Panc1 (cell line): ENCODE results near the gene NEAT1. TPM values are rescaled to one million over a fixed set of nuclear protein-coding genes. Genes with fewer than 3 reads are reported as not detected.
A peak's percentile ranks its signal among the peaks of the same experiment; 100 is the strongest.

Source experiments
- ATAC-seq: fragments of 200-7000 bp; cut with Tn5 transposase; 2 replicates; pipeline ENCODE4 v1.9.1; 2020; ENCODE audit warnings: mild to moderate bottlenecking, moderate library complexity
- BruUV-seq: library from RNA; stranded (reverse); fragments of 400-500 nt; replicated peaks from 2 replicates; lab custom pipeline; 2021; lab: Mats Ljungman, UMichigan
- CTCF ChIA-PET: fragments of 300-600 bp; sonication (Branson Sonifier 250); formaldehyde crosslinking; loops from one replicate; lab custom pipeline; 2022; ENCODE audit warnings: antibody characterized with exemption; lab: Charles Lee
- POLR2A ChIA-PET: fragments of 300-600 bp; sonication (Branson Sonifier 250); formaldehyde crosslinking; loops from one replicate; lab custom pipeline; 2022; ENCODE audit warnings: antibody characterized with exemption; lab: Charles Lee
- DNase-seq: peaks from one replicate; pipeline ENCODE4 v3.0.0-alpha.2; 2010; ENCODE audit warnings: low read depth, low spot score
- H3K27ac ChIP-seq: 2 replicates; pipeline ENCODE4 v1.5.1; 2011; ENCODE audit warnings: mild to moderate bottlenecking, low read length, inconsistent platforms
- H3K27me3 ChIP-seq: fragments of 200-500 bp; sonication (Bioruptor generic); 2 replicates; pipeline ENCODE4 v1.6.0; 2014; ENCODE audit warnings: low read length, inconsistent platforms; ENCODE audit not compliant: control insufficient read depth, insufficient read depth
- H3K36me3 ChIP-seq: fragments of 200-500 bp; sonication (Bioruptor generic); 2 replicates; pipeline ENCODE4 v1.5.1; 2014; ENCODE audit warnings: inconsistent platforms, mild to moderate bottlenecking, low read length, moderate library complexity; ENCODE audit not compliant: control insufficient read depth, insufficient read depth
- H3K4me1 ChIP-seq: 2 replicates; pipeline ENCODE4 v1.5.1; 2011; ENCODE audit warnings: inconsistent platforms, mild to moderate bottlenecking, low read length, moderate library complexity; ENCODE audit not compliant: control insufficient read depth, insufficient read depth
- H3K4me3 ChIP-seq, 2 experiments: 2 replicates each; pipeline ENCODE4 v1.5.1; 2011 to 2012; ENCODE audit warnings: low read depth in 2 of 2, low read length in 2 of 2, mild to moderate bottlenecking in 2 of 2, inconsistent platforms in 1 of 2, moderate library complexity in 1 of 2
- H3K9me3 ChIP-seq: fragments of 200-500 bp; sonication (Bioruptor generic); 2 replicates; pipeline ENCODE4 v1.5.1; 2014; ENCODE audit warnings: low read depth, mild to moderate bottlenecking, inconsistent platforms, low read length, moderate library complexity; ENCODE audit not compliant: control insufficient read depth, insufficient read depth
- POLR2AphosphoS5 ChIP-seq: IDR thresholded peaks from 2 replicates; pipeline ENCODE4 v1.6.1; 2012; ENCODE audit warnings: mild to moderate bottlenecking, low read depth, low read length, moderate library complexity
- REST ChIP-seq, 2 experiments: IDR thresholded peaks; 2 replicates each; pipeline ENCODE4 v1.6.1; 2011 to 2012; ENCODE audit warnings: low read depth in 2 of 2, control low read depth in 1 of 2, low read length in 1 of 2, mild to moderate bottlenecking in 1 of 2, moderate library complexity in 1 of 2; ENCODE audit not compliant: insufficient read depth in 1 of 2
- SIN3A ChIP-seq: IDR thresholded peaks from 2 replicates; pipeline ENCODE4 v1.6.1; 2012; ENCODE audit warnings: low read depth, mild to moderate bottlenecking, low read length, moderate library complexity, borderline replicate concordance; ENCODE audit not compliant: insufficient read depth
- TCF7L2 ChIP-seq: IDR thresholded peaks from 2 replicates; pipeline ENCODE4 v1.6.1; 2011; ENCODE audit warnings: mild to moderate bottlenecking, low read depth, low read length, inconsistent platforms
- in situ Hi-C: cut with HindIII; loops from 2 replicates; pipeline ENCODE4 v1.10.0; 2016; ENCODE audit warnings: low sequenced_read_pairs, low pct_unique_long_range_greater_than_20kb
- intact Hi-C: fragments of 100-400 bp; cut with micrococcal nuclease; formaldehyde crosslinking; loops from one replicate; pipeline ENCODE4 v1.10.0; 2022; ENCODE audit not compliant: unreplicated experiment
- total RNA-seq: library from RNA; stranded (reverse); gene quantifications from one replicate; pipeline ENCODE4 v1.2.1, GENCODE V29; 2021; ENCODE audit not compliant: unreplicated experiment
- TF ChIP-seq, protein P1 (sequence below): fragments of 450-650 bp; IDR thresholded peaks from 2 replicates; pipeline ENCODE4 v1.5.1; 2017; ENCODE audit warnings: mild to moderate bottlenecking

Gene NEAT1
- total RNA-seq, 1 experiment from 2014 or later = 731 TPM

GRCh38 chr11:65452806-65453490 lies 30.4 kb downstream of the NEAT1 start:
- in situ Hi-C loops = no loop called here
- ChIA-PET POLR2A (interaction anchor here (0.6 kb wide), 2 partner anchors 29 to 48 kb away, joined by 3 read pairs; no protein-coding TSS in a partner anchor), CTCF (interaction anchor here (0.5 to 0.7 kb wide), 3 partner anchors 27 to 96 kb away, joined by 3 to 7 read pairs (median 5); partner anchors contain the start of gene SCYL1)
- Histone ChIP-seq H3K27me3 (no peaks in the 10 kb centered on the region), H3K27ac (peak overlapping the region; percentile 60), H3K4me3 (no peak overlapping the region), H3K4me1 (peaks cover 42% of the 10 kb centered on the region), H3K36me3 (no peaks in the 10 kb centered on the region; the same call in 1 of the 2 replicates), H3K9me3 (no peaks in the 10 kb centered on the region)
- intact Hi-C loops = no loop called here
- DNase-seq = no peak
- BruUV-seq = no TSS peak
- TF ChIP-seq, protein P1, sequence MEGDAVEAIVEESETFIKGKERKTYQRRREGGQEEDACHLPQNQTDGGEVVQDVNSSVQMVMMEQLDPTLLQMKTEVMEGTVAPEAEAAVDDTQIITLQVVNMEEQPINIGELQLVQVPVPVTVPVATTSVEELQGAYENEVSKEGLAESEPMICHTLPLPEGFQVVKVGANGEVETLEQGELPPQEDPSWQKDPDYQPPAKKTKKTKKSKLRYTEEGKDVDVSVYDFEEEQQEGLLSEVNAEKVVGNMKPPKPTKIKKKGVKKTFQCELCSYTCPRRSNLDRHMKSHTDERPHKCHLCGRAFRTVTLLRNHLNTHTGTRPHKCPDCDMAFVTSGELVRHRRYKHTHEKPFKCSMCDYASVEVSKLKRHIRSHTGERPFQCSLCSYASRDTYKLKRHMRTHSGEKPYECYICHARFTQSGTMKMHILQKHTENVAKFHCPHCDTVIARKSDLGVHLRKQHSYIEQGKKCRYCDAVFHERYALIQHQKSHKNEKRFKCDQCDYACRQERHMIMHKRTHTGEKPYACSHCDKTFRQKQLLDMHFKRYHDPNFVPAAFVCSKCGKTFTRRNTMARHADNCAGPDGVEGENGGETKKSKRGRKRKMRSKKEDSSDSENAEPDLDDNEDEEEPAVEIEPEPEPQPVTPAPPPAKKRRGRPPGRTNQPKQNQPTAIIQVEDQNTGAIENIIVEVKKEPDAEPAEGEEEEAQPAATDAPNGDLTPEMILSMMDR = no peak
- TF ChIP-seq POLR2AphosphoS5 (no peak), SIN3A (no peak), REST (IDR thresholded peaks at IDR 0.05; ENCODE audit: insufficient read depth in 1 of 2, low read depth in 2 of 2, low read length in 1 of 2) (no peak), TCF7L2 (no peak)
- no peak for ATAC-seq

GRCh38 chr11:65454311-65454695 lies 31.7 kb downstream of the NEAT1 start:
- ChIA-PET CTCF (no interaction called here), POLR2A (interaction anchor here (0.7 kb wide), 1 partner anchor 14 kb away, joined by 6 read pairs; no protein-coding TSS in a partner anchor)

More at GRCh38 chr11:65454311-65454695, 31.7 kb downstream of the NEAT1 start:
- Histone ChIP-seq H3K27ac (peak overlapping the region; percentile 92), H3K27me3 (no peaks in the 10 kb centered on the region), H3K9me3 (no peaks in the 10 kb centered on the region), H3K4me3 (peak overlapping the region; percentile 54 to 90), H3K4me1 (peaks cover 29% of the 10 kb centered on the region), H3K36me3 (no peaks in the 10 kb centered on the region; the same call in 1 of the 2 replicates)
- intact Hi-C loops (no loop called here), in situ Hi-C loops (no loop called here)
- no peak for DNase-seq
- TF ChIP-seq POLR2AphosphoS5 (no peak), REST (IDR thresholded peaks at IDR 0.05; ENCODE audit: insufficient read depth in 1 of 2, low read depth in 2 of 2, low read length in 1 of 2) (no peak), TCF7L2 (no peak), SIN3A (no peak)
- TF ChIP-seq, protein P1 = no peak
- no peak for ATAC-seq
- BruUV-seq = no TSS peak
